ENCODE data around the gene TP63. TPM values are rescaled to one million over a fixed set of nuclear protein-coding genes. Genes with fewer than 3 reads are reported as not detected.

TP63 gene
- total RNA-seq, 1 donor from 2014 or later: 1.1 TPM

- H3K36me3 ChIP-seq (ENCODE audit: insufficient read depth, low read length): no peaks in the 10 kb centered on the region
- H3K4me2 ChIP-seq (ENCODE audit: low read length): no peak overlapping the region
- Mint-ChIP-seq H3K9me3 (ENCODE audit: unreplicated experiment) (no peaks in the 10 kb centered on the region), H3K4me1 (ENCODE audit: low read depth, unreplicated experiment) (peaks cover 1% of the 10 kb centered on the region), H3K36me3 (ENCODE audit: low read depth, unreplicated experiment) (no peaks in the 10 kb centered on the region), H3K27ac (ENCODE audit: unreplicated experiment) (no peak overlapping the region), H3K4me3 (ENCODE audit: unreplicated experiment) (no peak overlapping the region), H3K27me3 (ENCODE audit: low read depth, unreplicated experiment) (no peaks in the 10 kb centered on the region)
- H3K27ac ChIP-seq (ENCODE audit: low read depth, low read length): no peak overlapping the region
- H2AFZ ChIP-seq (ENCODE audit: low read depth, low read length): no peak overlapping the region
- no peaks in the 10 kb centered on the region for H3K4me1 ChIP-seq (ENCODE audit: insufficient read depth, low read length)
- no peak for DNase-seq (ENCODE audit: low read depth)
- no peak overlapping the region for H3K4me3 ChIP-seq (ENCODE audit: insufficient read depth, low read depth, low read length)
- H3K9ac ChIP-seq (ENCODE audit: low read length): no peak overlapping the region
- H3K27me3 ChIP-seq (ENCODE audit: insufficient read depth, low read length): no peaks in the 10 kb centered on the region
- no peak for TF ChIP-seq EZH2 (IDR thresholded peaks at IDR 0.05; ENCODE audit: insufficient read depth, low read length)
- TF ChIP-seq CTCF (IDR thresholded peaks at IDR 0.05; ENCODE audit: insufficient read depth, low read depth, low read length): no peak
- no peaks in the 10 kb centered on the region for H3K9me3 ChIP-seq (ENCODE audit: insufficient read depth, low read depth, low read length)
- no peak for FAIRE-seq
- H3K79me2 ChIP-seq (ENCODE audit: insufficient read depth, low read length): no peaks in the 10 kb centered on the region
- no peaks in the 10 kb centered on the region for H4K20me1 ChIP-seq (ENCODE audit: insufficient read depth, low read length)
These were observed 6.1 kb upstream of the TP63 start for GRCh38 chr3:189625071-189625470.

DNA sequence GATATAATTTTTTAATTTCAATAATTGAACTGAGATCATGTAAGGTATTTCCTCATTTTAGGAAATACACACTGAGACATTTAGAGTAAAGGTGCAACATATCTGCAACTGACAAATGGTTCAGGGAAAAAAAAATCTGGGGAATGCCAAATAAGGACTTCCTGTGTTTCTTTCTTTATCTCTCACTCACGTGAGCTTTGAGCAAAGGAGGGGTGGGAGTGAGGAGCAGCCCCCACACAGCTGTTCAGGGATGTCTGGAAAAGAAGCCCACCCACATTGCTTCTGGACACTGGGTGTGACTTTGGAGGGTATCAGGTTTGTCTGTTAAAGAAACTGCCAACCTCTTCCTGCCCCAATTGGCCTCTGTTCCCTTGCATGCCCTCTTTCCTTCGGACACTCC is 5.6 kb upstream of the TP63 start:
- FAIRE-seq: no peak
- H4K20me1 ChIP-seq (ENCODE audit: insufficient read depth, low read length): no peaks in the 10 kb centered on the region
- H3K4me2 ChIP-seq (ENCODE audit: low read length): no peak overlapping the region
- Mint-ChIP-seq H3K27me3 (ENCODE audit: low read depth, unreplicated experiment) (no peaks in the 10 kb centered on the region), H3K36me3 (ENCODE audit: low read depth, unreplicated experiment) (no peaks in the 10 kb centered on the region), H3K9me3 (ENCODE audit: unreplicated experiment) (no peaks in the 10 kb centered on the region), H3K4me1 (ENCODE audit: low read depth, unreplicated experiment) (peaks cover 4% of the 10 kb centered on the region), H3K27ac (ENCODE audit: unreplicated experiment) (no peak overlapping the region), H3K4me3 (ENCODE audit: unreplicated experiment) (no peak overlapping the region)
- no peak overlapping the region for H3K9ac ChIP-seq (ENCODE audit: low read length)
- H3K27me3 ChIP-seq (ENCODE audit: insufficient read depth, low read length): no peaks in the 10 kb centered on the region
- no peak overlapping the region for H3K4me3 ChIP-seq (ENCODE audit: insufficient read depth, low read depth, low read length)
- TF ChIP-seq EZH2 (IDR thresholded peaks at IDR 0.05; ENCODE audit: insufficient read depth, low read length): no peak
- no peaks in the 10 kb centered on the region for H3K79me2 ChIP-seq (ENCODE audit: insufficient read depth, low read length)
- H3K27ac ChIP-seq (ENCODE audit: low read depth, low read length): no peak overlapping the region
- H2AFZ ChIP-seq (ENCODE audit: low read depth, low read length): no peak overlapping the region
- no peaks in the 10 kb centered on the region for H3K36me3 ChIP-seq (ENCODE audit: insufficient read depth, low read length)
- DNase-seq (ENCODE audit: low read depth): no peak
- H3K4me1 ChIP-seq (ENCODE audit: insufficient read depth, low read length): no peaks in the 10 kb centered on the region
- H3K9me3 ChIP-seq (ENCODE audit: insufficient read depth, low read depth, low read length): no peaks in the 10 kb centered on the region

DNA sequence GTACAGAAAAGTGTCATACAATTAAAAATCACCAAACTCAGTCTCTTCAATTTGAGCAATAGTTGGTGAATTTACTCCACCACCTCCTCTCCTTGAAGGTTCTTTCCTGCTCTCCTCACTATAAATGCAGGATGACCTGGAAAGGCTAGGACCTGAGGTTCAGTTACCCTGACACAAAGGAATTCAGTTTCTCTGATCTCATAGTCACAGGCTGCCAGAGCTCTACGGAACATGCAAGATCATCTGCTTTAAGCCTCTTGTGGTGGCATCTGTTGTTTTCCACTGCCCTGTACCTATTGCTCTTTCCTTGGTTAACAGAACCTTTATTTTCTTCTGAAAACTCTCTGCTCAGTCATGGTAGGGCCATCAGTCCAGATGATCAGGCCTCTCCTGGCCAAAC is 4.9 kb upstream of the TP63 start:
- no peak overlapping the region for H2AFZ ChIP-seq (ENCODE audit: low read depth, low read length)

More for the DNA sequence above, 4.9 kb upstream of the TP63 start:
- Mint-ChIP-seq H3K27me3 (ENCODE audit: low read depth, unreplicated experiment) (no peaks in the 10 kb centered on the region), H3K4me3 (ENCODE audit: unreplicated experiment) (no peak overlapping the region), H3K27ac (ENCODE audit: unreplicated experiment) (no peak overlapping the region), H3K36me3 (ENCODE audit: low read depth, unreplicated experiment) (no peaks in the 10 kb centered on the region), H3K4me1 (ENCODE audit: low read depth, unreplicated experiment) (peaks cover 4% of the 10 kb centered on the region), H3K9me3 (ENCODE audit: unreplicated experiment) (no peaks in the 10 kb centered on the region)
- Histone ChIP-seq H3K4me3 (ENCODE audit: insufficient read depth, low read depth, low read length) (no peak overlapping the region), H3K36me3 (ENCODE audit: insufficient read depth, low read length) (no peaks in the 10 kb centered on the region), H3K9ac (ENCODE audit: low read length) (no peak overlapping the region), H3K9me3 (ENCODE audit: insufficient read depth, low read depth, low read length) (no peaks in the 10 kb centered on the region), H3K4me1 (ENCODE audit: insufficient read depth, low read length) (no peaks in the 10 kb centered on the region), H3K4me2 (ENCODE audit: low read length) (no peak overlapping the region), H3K27ac (ENCODE audit: low read depth, low read length) (no peak overlapping the region), H3K79me2 (ENCODE audit: insufficient read depth, low read length) (no peaks in the 10 kb centered on the region), H4K20me1 (ENCODE audit: insufficient read depth, low read length) (no peaks in the 10 kb centered on the region), H3K27me3 (ENCODE audit: insufficient read depth, low read length) (no peaks in the 10 kb centered on the region)
- TF ChIP-seq EZH2 (IDR thresholded peaks at IDR 0.05; ENCODE audit: insufficient read depth, low read length): no peak
- no peak for TF ChIP-seq CTCF (IDR thresholded peaks at IDR 0.05; ENCODE audit: insufficient read depth, low read depth, low read length)
- DNase-seq (ENCODE audit: low read depth) (no peak), FAIRE-seq (no peak)

All from astrocyte (in vitro differentiated cells and primary cell).